GM21576 (cell line): ENCODE measurements around the gene SLC38A6.

Experiments used
- ATAC-seq: cut with Tn5 transposase; IDR thresholded peaks from one replicate; pipeline ENCODE4 v1.9.1; 2021; ENCODE audit warnings: mild to moderate bottlenecking, moderate library complexity; ENCODE audit not compliant: unreplicated experiment

SLC38A6 gene

DNA sequence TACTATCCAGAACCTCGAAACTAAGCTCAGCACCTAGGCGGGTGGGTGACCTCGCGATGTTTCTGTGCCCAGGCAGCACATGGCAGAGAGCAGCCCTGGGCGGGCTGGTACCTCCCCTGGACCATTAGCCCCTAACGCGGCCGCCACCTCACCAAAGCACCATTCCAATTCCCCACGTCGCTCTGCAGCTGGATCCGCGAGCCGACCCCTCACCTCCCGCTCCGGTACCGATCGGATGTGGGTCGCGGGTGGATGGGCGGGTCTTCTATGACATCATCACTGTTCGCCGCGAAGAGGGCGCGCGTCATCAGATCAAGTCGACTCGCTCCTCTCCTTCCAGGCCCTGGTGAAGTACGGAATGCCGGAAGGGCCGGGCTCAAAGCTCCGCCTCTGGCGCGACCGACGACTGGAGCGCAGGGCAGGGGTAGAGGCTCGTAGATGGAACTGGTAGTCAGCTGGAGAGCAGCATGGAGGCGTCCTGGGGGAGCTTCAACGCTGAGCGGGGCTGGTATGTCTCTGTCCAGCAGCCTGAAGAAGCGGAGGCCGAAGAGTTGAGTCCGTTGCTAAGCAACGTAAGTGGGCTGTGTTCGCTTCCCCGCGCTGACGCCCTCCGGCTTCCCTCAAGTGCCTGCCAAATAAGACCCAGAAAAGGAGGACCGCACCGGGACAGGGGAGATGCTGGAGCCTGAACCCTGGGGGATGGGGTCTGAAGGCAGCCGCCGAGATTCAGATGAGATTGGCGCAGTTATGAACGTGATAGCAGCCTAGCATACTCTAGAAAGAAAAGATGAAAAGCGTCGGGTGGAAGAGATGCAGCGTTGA lies at the start of gene SLC38A6, which contains the start of gene TRMT5:
Gene SLC38A6, plus strand, starts transcription at position 435 of the 822 bp plus-strand sequence. Its CDS starts 33 bp downstream, at position 468.
Gene TRMT5, minus strand, starts transcription at position 269 of the 822 bp plus-strand sequence. Its CDS starts 106 bp downstream, at position 163.
- ATAC-seq, result peak; percentile 87

DNA sequence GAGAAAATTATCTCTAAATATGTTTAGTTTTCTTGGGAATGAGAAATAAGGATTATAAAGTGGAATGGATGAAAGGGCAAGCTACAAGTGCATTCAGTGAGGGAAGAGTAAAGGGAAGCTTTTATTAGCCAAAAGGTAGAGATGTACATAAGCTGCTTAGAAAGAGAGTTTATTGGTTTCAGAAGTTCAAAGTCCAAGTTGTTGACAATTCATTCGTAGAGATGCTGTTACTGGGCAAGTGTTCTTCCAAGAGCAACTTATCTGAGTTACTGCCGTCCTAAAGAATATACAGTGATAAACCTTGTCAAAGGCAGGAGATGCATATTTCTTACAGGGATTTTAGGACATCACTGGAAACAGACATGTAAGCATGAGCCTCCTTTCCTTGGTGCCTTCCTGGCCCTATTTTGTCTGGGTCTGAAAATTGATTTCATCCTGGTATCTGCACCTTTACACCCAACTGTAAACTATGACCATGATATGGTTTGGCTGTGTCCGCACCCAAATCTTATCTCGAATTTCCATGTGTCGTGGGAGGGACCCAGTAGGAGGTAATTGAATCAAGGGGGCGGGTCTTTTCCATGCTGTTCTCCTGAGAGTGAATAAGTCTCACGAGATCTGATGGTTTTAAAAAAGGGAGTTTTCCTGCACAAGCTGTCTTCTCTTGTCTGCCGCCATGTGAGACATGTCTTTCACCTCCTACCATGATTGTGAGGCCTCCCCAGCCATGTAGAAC lies 47.0 kb upstream of the SLC38A6 start:
- ATAC-seq, result no peak

DNA sequence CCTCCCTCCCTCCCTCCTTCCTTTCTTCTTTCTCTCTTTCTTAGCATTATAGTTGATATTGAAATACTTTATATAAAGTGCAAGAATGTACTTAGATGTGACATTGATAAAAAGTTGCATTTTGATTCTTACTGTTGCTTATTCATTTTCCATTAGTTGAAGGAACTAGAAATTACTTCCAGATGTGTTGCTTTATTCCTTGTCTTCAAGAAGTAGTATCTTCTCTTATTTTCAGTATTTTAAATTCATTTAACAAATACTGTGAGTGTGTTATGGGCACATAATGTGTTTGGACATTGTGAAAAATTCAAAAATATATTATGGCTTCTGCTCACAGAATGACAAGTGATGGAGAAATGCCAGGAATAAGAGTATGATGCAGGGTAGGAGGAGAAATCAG lies 45.7 kb upstream of the SLC38A6 start:
- no peak for ATAC-seq

DNA sequence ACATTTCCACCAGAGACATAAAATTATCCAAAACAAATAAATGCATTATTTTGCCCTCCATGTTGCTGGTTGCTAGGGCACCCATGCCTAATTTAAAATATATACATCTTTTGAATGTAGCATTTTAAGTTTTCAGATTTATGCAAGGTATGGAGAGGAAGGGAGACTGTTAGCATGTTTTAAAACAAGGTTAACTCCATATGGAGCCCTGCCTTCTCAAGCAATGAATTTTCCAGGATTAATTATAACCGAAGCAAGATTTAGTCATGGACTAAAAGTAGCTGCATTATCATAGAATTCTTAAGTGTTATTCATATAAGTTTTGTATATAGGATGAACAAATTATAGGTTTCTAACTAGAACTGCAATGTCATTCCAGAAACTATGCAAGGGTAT lies 37.4 kb upstream of the SLC38A6 start:
- ATAC-seq, result no peak

DNA sequence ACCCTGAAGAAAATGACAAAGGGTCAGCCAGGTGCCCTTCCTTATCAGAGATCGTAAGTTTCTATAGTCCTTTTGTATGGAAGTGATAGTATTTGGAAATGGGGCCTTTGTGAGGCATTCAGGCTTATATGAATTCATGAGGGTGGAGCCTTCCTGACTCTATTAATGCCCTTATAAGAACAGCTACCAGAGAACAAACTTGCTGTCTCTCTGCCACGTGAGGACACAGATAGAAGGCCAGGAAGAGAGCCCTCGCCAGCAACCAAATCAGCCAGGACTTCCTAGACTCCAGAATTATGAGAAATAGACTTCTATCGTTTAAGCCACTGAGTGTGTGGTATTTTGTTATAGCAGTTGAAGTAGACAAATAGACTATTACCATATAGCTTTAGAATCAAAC lies 36.8 kb upstream of the SLC38A6 start:
- no peak for ATAC-seq

DNA sequence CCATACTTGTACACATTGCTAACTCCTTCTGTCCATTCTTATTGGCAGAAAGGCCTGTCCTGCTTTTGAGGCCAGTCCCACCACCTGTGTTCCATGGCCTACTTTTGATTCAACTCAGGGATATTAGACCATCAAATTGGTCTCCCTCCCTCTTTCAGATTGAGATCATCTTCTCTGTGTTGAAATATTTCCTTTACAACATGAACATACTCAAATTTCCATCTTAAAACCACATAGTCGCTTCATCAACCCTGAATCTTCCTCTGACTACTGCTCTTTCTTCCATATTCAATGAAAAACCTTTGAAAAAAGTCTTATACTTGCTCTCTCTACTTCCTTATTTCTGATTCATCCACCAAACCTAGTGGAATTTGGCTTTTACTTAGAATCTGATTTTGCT lies 35.1 kb upstream of the SLC38A6 start:
- ATAC-seq, result no peak

DNA sequence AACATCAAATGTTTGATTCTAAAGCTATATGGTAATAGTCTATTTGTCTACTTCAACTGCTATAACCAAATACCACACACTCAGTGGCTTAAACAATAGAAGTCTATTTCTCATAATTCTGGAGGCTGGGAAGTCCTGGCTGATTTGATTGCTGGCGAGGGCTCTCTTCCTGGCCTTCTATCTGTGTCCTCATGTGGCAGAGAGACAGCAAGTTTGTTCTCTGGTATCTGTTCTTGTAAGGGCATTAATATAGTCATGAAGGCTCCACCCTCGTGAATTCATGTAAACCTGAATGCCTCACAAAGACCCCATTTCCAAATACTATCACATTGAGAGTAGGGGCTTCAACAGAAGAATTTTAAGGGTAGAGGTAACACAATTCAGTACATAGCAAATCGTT lies 34.3 kb upstream of the SLC38A6 start:
- no peak for ATAC-seq

GRCh38 chr14:60951776-60952435 lies 29.1 kb upstream of the SLC38A6 start:
- ATAC-seq, result no peak

GRCh38 chr14:60956202-60956601 lies 24.8 kb upstream of the SLC38A6 start:
- ATAC-seq, result no peak

GRCh38 chr14:60956632-60957031 lies 24.4 kb upstream of the SLC38A6 start:
- no peak for ATAC-seq

- ATAC-seq, result no peak
These were observed 22.9 kb upstream of the SLC38A6 start for GRCh38 chr14:60958146-60958545.

- no peak for ATAC-seq
These were observed 17.3 kb upstream of the SLC38A6 start for GRCh38 chr14:60963761-60964160.

GRCh38 chr14:60964904-60965303 lies 16.1 kb upstream of the SLC38A6 start:
- ATAC-seq, result no peak

DNA sequence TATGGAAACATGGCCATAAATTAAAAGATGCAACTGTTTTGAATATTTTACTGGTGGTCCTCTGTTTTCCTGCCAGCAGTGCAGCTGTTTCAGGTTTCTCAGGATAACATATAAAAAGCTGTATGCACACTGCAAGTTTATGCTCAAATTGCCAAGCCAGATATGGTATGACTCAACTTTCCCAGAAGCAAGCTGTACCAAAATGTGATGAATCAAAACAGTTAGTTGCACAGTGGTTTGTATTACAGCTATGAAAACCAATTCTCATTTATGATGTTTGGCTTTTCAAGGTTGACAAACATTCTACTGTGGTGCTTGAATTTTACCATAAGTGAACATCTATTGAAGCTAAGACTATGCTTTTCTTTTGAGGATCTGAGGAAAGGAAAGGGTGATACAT lies 15.6 kb upstream of the SLC38A6 start:
- ATAC-seq, result no peak

DNA sequence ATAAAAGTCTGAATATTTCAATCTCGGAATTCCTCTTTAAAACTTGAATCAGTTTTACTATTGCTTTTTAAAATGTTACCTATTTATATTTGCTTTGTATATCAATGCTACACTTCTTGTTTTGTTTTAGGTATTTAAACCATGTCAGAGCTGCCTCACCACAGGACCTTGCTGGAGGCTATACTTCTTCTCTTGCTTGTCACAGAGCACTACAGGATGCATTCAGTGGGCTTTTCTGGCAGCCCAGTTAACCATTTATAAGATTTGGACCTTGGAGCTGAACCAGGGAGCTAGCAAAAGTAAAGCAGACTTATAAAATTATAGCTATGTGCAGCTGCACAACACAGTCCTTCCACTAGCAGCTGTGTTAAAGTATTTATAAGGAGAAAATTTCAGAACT lies 12.9 kb upstream of the SLC38A6 start:
- no peak for ATAC-seq

DNA sequence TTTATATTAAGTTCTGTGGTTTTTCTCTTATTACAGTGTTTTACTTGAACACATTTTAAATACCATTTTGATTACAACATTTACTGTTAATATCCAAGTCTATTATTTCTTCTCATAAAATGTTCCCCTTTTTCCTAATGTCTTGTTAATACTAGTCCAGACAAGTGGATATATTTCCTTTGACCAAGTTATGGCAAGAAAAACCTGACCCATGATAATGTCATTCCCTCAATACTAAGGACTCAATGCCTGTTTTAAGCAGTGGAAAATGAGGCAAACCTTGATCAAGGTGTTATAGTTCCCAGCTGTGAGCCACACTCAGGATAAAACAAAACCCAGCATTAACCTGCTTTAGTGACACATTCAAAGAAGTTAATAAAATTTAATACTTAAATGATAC lies 12.4 kb upstream of the SLC38A6 start:
- ATAC-seq, result no peak

DNA sequence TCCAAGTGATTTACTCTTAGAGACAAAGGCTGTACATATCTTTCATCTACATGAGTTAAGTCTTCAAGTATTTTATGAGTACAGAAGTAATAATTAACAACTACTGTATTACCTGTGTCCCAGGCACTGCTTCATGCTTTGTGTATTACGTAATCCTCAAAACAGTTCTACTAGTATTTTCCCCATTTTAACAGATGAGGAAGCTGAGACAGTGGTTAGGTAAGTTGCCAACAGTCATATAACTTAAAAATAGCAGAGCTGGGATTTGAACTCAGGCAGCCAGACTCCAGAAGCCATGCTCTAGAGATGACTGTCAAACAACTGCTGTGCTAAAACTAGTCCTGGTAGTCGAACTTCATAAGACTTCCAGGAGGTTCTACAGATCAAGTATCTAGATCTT lies 10.9 kb upstream of the SLC38A6 start:
- ATAC-seq, result no peak

DNA sequence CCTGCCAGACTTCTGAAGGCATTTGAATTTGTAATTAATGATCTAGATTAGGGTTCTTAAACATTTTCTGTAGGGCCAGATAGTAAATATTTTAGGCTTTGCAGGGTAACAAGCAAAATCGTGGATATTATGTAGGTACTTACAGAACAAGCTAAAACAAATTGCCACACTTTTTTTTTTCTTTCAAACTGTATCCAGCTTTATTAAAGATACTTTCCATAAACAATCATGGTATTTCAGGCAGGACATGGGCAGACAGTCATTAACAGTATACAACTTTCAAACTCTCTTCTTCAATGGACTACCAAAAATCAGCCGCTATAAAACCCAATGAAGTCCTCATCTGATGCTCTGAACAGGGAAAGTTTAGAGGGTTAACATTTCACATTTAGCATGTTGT lies 9.8 kb upstream of the SLC38A6 start:
- no peak for ATAC-seq

DNA sequence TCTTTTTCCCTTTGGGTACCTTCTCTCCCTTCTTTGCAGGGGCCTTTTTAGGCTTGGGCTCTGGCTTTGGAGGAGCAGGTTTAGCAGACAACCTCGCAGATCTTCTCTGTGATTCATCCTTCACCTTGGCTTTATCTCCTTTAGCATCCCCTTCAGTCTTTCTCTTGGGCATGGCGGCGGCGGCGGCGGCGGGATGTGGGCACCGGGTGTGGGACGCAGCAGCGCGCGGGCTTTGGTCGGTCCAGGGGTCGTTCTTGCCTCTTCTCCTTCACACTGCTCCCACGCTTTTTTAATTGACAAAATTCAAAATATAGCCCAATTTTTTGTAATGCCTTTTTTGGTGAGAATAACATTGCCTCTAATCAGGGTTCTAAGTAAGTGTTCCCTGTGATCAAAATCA lies 8.8 kb upstream of the SLC38A6 start:
- no peak for ATAC-seq

DNA sequence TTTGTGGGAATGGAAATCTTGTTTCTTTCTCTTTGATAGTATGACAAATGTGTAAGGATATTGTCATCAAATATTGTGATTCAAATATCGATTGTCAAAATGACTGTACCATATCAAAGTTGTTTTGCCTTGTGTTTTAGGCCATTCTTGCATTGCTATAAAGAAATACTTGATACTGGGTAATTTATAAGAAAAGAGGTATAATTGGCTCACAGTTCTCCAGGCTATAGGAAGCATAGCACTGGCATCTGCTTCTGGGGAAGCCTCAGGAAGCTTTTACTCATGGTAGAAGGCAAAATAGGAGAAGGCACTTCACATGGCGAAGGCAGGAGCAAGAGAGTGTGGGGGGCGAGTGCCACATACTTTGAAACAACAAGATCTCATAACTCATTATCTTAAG lies 8.0 kb upstream of the SLC38A6 start:
- ATAC-seq, result no peak

DNA sequence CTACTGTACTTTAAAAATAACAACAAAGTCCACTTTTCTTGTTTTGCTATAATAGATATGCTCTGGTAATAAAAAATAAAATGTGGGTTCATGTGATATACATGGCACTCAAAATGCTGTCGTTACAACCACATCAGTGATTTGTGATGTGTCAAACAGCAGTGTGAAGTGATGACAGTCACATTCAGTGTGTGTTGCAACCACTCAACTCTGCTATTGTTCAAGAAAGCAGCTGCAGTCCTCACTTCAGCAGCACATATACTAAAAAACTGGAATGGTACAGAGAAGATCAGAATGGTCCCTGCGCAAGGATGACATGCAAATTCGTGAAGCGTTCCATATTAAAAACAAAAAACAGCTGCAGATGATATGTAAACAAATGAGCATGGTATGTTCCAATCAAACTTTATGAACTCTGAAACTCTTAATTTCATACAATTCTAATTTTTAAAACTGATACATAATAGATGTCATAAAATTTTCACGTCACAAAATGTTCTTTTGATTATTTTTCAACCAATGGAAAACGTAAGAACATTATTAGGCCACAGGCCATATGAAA lies 6.9 kb upstream of the SLC38A6 start:
- ATAC-seq, result no peak
